A549 (cell line): ENCODE data around the gene CCNI.

Experiments used
- CEBPB ChIP-seq, 2 experiments: fragments of >200 bp in 1 of 2; sonication (Bioruptor Twin) in 1 of 2; formaldehyde crosslinking in 1 of 2; IDR thresholded peaks; 2 replicates each; pipeline ENCODE4 v1.6.1; 2012 to 2016
- CTCF ChIP-seq: fragments of >200 bp; sonication (Bioruptor Twin); formaldehyde crosslinking; IDR thresholded peaks from 3 replicates; pipeline ENCODE4 v1.5.1; 2016
- ESRRA ChIP-seq: fragments of 150-350 bp; IDR thresholded peaks from 2 replicates; pipeline ENCODE4 v1.6.1; 2014; ENCODE audit warnings: mild to moderate bottlenecking, low read length, borderline replicate concordance
- GATA3 ChIP-seq: IDR thresholded peaks from 2 replicates; pipeline ENCODE4 v1.6.1; 2012; ENCODE audit warnings: borderline replicate concordance
- HMGXB4 ChIP-seq: fragments of 250-450 bp; sonication (Bioruptor Pico); IDR thresholded peaks from 2 replicates; pipeline ENCODE4 v1.5.0; 2021; ENCODE audit warnings: mild to moderate bottlenecking, moderate library complexity, borderline replicate concordance
- JUNB ChIP-seq: fragments of >200 bp; sonication (Bioruptor Twin); formaldehyde crosslinking; IDR thresholded peaks from 2 replicates; pipeline ENCODE4 v1.6.1; 2016
- KDM1A ChIP-seq: fragments of 200-600 bp; sonication (generic); IDR thresholded peaks from 2 replicates; pipeline ENCODE4 v1.6.1; 2016; ENCODE audit warnings: low read depth, mild to moderate bottlenecking
- KDM5A ChIP-seq: fragments of 200-600 bp; sonication (generic); IDR thresholded peaks from 2 replicates; pipeline ENCODE4 v1.6.1; 2016; ENCODE audit warnings: antibody characterized with exemption, mild to moderate bottlenecking
- MYC ChIP-seq: IDR thresholded peaks from 2 replicates; pipeline ENCODE4 v1.6.1; 2012; ENCODE audit warnings: mild to moderate bottlenecking, inconsistent platforms, low read length, improper control_type of control experiment, borderline replicate concordance
- PBX3 ChIP-seq: IDR thresholded peaks from 2 replicates; pipeline ENCODE4 v1.6.1; 2012
- RAD21 ChIP-seq, 2 experiments: fragments of >200 bp in 1 of 2; sonication (Bioruptor Twin) in 1 of 2; formaldehyde crosslinking in 1 of 2; IDR thresholded peaks in 1 of 2; conservative IDR thresholded peaks in 1 of 2; 2 replicates in 1 of 2; 3 replicates in 1 of 2; pipeline ENCODE4 v1.6.1; 2012 to 2018; ENCODE audit warnings: inconsistent platforms in 1 of 2
- RCOR1 ChIP-seq: fragments of 150-350 bp; IDR thresholded peaks from 2 replicates; pipeline ENCODE4 v1.6.1; 2014; ENCODE audit warnings: antibody characterized with exemption, low read length, low read depth
- ZSCAN20 ChIP-seq: fragments of 250-450 bp; sonication (Bioruptor Pico); IDR thresholded peaks from 2 replicates; pipeline ENCODE4 v1.8.0; 2022; ENCODE audit warnings: mild to moderate bottlenecking, moderate library complexity
- TF ChIP-seq, protein P1 (sequence below): fragments of 200-600 bp; sonication (generic); IDR thresholded peaks from 2 replicates; pipeline ENCODE4 v1.6.1; 2016; ENCODE audit warnings: antibody characterized with exemption, mild to moderate bottlenecking, moderate library complexity

DNA sequence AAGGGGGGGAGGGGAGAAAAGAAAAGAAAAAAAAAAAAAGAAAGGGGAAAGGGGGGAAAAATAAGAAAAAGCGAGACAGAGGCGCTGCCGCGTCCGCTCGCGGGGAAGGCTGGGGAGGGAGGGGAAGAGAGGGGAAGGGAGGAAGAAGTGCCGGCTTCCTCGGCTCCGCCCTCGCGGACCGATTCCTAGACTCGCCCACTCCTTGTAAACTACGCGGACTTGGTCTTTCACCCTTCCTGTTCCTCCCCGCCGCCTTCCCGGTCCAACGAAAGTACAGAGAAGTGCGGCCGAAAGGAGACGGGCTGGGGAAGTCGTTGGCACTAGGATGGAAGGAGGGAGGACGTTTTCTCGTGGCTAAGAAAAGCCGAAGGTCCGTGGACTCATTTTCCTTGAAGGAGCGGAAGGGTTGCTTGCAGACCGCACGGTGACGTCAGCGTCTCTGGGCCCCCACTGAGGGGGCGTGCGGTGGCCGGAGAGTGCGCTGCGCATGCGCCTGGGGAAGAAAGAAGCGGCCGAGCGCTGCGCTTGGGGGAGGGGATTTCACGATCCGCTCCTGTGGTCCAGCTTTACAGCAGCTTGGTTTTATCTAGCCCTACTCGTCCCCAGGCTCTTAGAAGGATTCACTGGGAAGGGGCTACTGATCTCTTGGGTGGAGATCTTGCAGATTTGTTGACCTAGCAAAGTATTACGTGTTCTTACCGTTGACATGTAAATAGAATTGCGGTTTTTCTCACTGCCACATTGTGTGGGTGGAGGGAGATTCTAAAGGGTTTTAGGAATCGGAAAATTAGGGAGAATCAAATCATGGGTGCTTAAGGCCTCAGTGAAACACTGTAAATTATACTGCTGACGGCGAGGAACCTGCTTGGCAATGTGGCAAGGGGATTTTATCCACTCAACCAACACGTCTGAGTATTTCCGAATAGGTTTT lies at the start of gene CCNI:
- TF ChIP-seq HMGXB4 (CRISPR knock-in tag) (peak; percentile 76; the same call in 1 of the 2 replicates), KDM1A (no peak), GATA3 (peak; percentile 9; the same call in 1 of the 2 replicates), CTCF (no peak), RCOR1 (no peak), PBX3 (peak; percentile 88; the same call in 1 of the 2 replicates), ZSCAN20 (CRISPR knock-in tag) (no peak), MYC (peak; percentile 21; the same call in 1 of the 2 replicates), JUNB (no peak), ESRRA (no peak), KDM5A (no peak), CEBPB (IDR thresholded peaks at IDR 0.05) (peak in 1 of 2 experiments; percentile 4; a peak in 1 of 4 replicates), RAD21 (conservative IDR thresholded peaks at IDR 0.05 in 1 of 2, IDR thresholded peaks at IDR 0.05 in 1 of 2) (no peak; a peak in 1 of 5 replicates)
- TF ChIP-seq, protein P1, sequence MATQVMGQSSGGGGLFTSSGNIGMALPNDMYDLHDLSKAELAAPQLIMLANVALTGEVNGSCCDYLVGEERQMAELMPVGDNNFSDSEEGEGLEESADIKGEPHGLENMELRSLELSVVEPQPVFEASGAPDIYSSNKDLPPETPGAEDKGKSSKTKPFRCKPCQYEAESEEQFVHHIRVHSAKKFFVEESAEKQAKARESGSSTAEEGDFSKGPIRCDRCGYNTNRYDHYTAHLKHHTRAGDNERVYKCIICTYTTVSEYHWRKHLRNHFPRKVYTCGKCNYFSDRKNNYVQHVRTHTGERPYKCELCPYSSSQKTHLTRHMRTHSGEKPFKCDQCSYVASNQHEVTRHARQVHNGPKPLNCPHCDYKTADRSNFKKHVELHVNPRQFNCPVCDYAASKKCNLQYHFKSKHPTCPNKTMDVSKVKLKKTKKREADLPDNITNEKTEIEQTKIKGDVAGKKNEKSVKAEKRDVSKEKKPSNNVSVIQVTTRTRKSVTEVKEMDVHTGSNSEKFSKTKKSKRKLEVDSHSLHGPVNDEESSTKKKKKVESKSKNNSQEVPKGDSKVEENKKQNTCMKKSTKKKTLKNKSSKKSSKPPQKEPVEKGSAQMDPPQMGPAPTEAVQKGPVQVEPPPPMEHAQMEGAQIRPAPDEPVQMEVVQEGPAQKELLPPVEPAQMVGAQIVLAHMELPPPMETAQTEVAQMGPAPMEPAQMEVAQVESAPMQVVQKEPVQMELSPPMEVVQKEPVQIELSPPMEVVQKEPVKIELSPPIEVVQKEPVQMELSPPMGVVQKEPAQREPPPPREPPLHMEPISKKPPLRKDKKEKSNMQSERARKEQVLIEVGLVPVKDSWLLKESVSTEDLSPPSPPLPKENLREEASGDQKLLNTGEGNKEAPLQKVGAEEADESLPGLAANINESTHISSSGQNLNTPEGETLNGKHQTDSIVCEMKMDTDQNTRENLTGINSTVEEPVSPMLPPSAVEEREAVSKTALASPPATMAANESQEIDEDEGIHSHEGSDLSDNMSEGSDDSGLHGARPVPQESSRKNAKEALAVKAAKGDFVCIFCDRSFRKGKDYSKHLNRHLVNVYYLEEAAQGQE, result no peak
